Activated naive CD4-positive, alpha-beta T cell (primary cell): ENCODE results near the gene PTK6.

Experiments
- DNase-seq, 4 experiments: peaks; one replicate each; lab custom pipeline; 2025; lab: John Stamatoyannopoulos, UW

Gene PTK6

DNA sequence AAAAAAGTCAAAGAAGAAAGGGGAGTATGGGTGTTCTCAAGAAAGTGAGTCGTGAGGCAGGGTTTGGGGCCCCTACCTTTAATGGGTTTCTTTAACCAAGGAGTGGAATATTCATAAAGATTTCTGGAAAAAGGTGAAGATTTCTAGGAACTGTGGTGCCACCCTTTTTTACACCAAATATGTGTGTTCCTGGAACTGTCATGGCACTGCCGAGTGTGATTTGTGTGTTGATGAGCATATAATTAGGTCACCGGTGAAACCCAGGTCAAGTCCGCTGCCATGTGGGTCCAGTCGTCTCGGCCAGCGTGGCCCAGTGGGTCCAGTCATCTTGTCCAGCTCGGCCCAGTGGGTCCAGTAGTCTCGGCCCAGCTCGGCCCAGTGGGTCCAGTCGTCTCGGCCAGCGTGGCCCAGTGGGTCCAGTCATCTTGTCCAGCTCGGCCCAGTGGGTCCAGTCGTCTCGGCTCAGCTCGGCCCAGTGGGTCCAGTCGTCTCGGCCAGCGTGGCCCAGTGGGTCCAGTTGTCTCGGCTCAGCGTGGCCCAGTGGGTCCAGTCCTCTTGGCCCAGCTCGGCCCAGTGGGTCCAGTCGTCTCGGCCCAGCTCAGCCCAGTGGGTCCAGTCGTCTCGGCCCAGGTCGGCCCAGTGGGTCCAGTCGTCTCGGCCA lies 30.0 kb downstream of the PTK6 start:
- no peak for DNase-seq

DNA sequence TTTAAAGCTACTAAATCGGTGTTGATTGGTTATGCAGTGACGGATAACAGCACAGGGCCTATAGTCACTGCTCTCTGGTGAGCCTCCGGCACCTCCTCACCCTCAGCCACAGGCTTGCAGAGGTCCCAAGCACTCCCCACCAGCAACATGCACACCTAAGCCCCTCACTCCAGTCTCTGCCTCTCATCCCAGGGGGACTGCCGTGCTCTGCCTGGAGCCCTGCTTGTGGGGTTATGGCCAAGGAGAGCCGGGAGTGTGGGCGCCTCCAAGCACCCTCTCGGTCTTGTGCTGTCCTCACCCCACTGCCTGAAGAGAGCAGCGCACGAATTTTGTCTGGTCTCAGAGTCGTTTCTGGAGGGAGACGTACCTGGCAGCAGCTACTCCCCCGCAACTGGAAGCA lies 31.5 kb downstream of the PTK6 start:
- no peak for DNase-seq

DNA sequence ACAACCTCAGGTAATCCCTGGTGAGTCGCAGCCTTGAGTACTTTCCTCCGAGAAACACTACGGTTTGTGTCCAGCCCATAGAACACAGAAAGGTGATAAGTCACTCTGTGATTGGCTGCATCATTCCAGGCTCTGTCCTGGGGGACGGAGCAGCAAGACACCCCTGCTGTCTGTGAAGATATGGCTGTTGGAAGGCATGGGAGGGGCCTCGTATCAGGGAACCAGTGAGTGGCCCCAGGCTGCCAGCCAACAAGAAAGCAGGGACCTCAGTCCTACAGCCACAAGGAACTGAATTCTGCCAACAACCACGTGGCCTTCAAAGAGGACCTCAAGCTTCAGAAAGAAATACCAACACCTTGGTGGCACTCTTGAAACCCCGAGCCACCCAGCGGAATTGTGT lies 31.9 kb downstream of the PTK6 start:
- no peak for DNase-seq

DNA sequence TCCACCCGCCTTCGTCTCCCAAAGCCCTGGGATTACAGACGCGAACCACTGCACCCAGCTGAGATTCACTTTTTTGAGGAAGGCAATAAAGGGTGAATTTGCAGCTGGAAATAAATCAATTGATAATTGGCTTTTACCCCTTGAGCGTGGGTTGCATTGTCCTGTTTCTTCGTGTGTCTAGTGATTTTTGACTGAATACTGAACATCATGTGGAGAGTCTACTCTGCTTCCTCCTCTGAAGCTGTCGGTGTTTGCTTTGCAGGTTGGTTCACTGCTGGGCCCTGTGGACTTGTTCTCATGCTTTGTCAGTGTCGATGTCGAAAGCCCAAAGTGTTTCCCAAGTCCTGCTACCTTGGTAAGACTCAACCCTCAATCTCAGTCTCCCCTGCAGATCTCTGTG lies 32.5 kb downstream of the PTK6 start:
- no peak for DNase-seq

DNA sequence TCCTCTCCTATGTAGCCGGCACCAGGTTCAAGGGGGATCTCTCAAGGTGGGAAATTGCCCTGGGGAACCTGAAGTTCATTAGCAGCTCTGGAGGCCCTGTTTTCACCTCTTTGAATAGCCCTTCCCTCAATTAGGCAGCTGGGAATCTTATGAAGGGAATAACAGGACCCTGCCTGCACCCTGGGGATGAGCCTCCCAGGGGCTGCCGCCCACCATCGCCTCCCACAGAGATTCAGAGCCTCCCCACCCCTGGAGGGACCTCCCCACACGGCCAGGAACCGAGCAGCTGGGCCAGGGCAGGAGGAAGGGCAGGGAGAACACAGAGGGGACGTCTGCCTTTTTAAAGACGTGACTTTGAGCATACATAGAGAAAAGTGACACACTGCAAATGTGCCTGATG lies 33.7 kb downstream of the PTK6 start:
- DNase-seq = no peak

DNA sequence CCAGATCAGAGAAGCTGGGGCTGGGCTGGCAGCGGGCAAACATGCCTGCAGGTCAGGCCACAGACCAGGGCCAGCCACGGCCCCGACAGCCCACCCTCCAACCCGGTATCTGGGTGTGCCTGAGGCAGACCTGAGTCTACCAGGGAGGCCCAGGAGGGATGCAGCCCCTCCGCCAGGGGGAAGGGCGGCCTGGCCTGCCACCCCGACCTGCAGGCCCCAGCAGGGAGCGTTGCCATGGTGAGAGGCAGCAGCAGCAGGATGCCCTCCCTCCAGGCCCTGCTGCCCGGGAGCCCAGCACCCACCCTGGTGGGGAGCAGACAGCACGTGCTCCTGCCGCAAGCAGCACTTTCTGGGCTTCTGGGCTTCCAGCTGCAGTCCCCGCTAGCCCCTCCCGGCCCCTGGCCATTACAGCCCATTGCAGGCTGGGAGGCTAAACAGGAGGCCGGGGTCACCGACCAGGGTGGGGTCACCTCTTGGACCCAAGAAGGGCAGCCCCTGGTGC lies 34.5 kb downstream of the PTK6 start:
- no peak for DNase-seq

DNA sequence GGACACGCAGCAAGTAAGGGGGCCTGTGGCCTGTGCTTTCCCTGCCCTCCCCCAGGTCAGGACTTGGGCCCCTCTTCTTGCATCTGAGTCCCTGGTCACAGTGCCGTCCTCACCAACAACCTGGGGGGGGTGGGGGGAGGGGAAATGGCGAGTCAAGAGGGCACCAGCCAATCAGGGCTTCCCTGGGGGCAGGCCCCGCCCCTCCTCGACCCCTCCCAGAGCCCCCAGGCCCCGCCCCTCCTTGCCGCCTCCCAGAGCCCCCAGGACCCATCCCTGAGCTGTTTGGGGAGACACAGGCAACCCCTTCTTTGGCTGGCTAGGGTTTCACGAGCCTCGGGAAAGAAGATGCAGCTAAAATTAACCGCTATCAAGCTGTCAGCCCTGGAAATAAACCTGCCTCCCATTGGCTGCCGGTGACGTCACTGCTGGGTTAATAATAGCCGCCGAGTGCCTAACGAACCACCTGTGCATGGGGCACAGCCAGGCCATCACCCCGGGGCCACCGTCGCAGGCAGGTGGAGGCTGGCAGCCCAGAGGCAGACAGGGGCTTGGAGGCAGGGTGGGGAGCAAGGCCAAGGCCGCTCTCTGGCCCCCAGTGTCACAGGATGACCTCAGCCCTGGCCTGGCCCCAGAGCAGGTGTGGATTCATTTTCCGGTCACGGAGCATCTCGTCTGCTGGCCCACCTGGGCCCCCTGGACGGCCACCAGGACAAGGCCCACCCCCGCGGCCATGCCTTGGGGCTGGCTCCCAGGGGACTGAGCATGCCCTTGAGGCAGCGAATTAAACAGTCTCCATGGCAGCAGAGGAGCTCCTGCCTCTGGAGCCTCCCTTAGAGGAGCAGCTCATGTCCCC lies 35.1 kb downstream of the PTK6 start:
- DNase-seq = no peak

DNA sequence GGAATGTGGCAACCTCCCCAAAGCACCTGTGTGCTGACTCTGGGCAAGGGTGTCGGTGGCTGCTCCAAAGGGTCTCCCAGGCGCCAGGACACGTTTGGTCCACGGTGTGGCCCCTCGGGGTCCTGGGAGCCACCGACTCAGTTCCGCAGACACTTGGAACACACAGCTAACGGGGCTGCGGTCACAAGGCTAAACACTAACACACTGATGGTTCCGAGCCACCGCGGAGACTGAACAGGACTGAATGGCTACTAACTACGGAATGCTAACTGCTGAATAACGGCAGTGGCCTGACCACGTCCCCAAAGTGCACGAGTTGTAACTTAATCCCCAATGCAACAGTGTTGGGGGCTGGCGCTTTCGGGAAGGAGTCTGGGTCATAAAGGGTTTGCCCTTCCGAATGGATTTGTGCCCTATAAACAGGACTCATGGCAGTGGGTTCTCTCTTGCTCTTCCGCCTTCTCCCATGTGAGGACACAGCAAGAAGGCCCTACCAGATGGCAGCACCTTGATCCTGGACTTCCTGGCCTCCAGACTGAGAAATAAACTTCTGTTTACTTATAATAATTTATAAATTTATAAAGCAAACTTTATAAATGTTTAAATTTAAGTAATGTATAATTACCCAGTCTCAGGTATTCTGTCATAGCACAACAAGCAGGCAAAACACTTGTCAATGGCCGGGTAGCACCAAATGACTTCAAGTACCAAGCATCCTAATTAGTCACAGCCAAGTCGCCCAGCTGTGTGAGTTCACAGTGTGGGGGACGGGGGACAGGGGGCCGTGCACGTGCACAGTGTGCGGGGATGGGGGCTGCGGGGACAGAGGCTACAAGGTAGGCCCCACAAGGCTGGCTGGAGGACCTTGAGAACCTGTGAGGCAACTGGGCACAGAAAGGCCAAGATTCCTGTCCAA lies 36.0 kb downstream of the PTK6 start:
- DNase-seq = no peak

DNA sequence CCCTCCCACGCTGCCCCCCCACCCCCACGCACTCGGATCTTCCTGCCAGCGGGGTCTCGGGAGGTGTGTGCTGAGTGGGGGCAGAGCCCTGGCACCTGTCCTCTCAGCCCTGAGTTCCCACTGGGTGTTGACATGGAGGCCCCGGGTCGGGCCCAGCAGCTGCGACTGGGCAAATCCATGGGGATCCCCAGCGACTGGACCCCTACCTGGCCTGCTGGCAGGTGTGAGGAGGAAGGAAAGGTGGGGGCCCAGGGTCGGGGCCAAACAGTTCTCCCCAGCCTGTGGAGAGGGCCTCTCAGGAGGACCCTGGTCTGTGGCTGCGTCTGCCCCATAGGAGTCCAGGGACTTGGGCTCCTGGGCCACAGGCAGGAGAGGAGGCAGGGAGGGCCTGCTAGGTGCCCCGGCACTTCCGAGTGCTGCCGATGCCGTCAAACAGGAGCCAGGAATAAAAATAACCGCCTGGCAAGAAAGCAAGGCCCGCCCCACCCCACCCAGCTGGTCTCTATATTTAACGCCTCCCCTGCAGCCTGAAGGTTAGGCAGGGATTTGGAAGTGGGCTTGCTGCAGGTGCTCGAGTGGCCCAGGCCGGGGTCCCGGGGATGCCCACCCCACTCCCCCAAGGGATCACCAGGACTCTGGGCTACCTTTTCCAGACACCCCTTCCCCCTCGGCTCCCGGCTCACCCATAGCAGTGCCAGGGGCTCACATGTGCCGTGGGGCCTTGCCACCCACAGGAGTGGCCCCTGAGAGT lies 36.9 kb downstream of the PTK6 start:
- DNase-seq = no peak

DNA sequence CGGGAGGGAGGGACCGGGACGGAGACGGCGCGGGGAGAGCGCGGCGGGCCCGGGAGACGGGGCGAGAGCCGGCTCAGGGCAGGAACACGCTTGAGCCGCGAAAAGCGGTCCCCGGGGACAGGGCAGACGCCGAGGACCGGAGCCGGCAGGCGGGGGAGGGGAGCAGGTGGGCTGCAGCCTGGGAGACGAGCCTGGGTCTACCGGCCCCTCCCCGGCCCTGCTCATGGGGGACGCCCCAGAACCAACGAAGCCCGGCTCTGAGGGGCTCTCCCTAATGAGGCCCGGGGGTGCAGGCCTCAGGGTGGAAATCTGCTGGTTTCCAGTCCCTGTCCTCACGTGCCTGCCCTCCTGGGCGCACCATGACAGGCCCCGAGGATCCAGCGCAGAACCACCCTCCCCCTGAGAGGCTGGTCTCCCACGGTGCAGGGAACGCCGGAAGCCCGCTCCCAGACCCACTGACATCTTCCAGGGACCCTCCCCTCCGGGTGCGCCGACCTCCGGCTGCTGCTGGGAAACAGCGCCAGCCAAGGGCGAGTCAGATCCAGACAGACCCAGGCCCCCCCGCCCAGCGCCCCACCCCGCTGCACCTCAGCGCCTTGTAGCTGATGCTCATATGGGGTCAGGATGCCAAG lies 37.7 kb downstream of the PTK6 start:
- no peak for DNase-seq

DNA sequence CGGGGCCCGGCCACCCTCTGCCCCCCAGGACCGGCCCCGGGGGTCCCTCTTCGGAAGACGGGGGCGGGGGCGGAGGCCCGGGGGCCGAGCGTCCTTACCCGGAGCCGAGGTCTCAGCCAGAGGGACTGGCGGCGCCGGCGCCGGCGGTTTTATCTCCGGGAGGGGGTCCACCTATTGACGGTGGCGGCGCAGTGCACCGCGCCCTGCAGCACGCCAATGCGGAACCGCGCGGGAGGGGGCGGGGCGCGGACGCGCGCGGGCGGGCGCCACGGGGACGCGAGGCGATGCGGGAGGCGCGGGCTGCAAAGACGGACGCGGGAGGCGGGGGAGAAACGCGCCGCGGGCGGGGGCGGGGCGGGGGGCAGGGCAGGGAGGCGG lies 38.2 kb downstream of the PTK6 start, which contains the start of gene EEF1A2:
Gene EEF1A2, minus strand, starts transcription at position 124 of the 378 bp plus-strand sequence. CDS start 1,320 bp downstream, outside the sequence.
- peak in 2 of 4 experiments; percentile 19 to 58 for DNase-seq

DNA sequence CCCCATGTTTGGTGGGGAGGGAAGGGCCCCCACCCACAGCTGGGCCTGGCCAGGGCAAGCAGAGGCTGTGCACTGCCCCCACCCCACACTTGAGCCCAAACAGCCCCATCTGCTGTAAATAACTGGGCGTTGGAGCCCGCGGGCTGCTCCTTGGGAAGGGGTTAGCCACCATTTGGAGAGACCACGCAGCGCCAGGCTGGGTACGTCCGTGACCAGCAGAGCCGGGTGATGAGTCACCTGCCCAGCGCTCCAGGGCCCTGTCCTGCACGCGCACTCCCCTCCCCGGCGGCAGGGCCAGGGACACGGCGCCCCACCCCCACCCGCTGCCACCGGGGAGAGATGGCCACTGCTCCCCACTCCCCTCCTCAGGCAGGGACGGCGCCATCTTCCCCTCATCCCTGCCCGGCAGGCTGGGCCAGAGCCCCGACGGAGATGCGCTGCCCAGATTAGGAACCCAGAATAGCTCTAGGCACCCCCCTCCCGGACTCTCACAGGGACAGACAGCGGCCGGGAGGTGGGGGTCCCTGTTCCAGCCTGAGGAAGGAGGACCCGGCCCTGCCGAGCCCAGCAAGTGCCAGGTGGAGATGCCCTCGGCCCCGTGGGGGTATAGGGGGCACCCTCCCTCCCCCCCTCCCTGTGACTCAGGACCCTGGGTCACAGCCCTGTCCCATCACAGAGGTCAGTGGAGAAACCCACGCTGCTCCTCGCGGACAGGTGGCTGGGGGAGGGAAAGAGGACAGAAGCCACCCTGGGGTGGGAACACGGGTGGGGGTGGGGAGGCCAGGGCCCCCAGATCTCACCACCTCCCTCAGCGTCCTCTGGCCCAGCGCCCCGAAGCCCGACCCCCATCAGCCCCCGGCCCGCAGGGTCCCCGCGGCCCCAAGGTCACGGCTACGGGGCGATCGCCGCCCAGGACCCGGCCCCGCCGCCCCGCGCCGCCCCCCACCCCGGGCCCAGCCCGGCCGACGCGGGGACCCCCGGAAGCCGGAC lies 38.9 kb downstream of the PTK6 start:
- DNase-seq = no peak

DNA sequence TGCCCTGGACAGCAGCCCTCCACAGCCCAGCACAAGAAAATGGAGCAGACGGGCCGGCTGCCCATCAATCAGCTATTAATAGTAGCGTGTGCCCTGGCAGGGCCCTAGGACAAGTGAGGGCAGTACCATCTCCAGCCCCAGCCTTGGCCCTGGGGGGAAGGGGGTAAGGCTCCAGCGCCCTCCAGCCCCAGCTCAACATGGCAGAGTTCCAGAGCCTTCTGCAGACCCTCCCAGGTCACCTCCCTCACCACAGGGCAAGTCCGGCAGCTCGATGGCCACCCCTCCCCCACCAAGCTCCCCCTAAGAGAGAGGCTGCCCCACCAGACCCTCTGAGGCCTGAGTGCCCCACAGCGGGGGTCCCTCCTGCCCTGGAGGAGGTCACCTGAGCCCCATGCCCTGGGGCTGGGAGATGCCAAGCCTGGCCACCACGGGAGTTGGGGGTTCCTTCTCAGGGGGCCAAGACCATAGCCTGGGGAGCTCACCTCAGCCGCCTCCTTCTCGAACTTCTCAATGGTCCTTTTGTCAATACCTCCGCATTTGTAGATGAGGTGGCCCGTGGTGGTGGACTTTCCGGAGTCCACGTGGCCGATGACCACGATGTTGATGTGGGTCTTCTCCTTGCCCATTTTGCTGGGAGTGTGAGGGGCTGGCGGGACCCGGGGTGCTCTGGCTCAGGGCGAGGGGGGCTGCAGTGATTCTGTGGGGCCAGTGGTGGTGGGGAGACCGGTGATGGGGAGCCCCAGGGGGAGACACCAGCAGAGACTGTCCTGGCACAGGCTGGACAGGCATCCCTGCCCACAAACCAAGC lies 39.8 kb downstream of the PTK6 start:
- DNase-seq = no peak

DNA sequence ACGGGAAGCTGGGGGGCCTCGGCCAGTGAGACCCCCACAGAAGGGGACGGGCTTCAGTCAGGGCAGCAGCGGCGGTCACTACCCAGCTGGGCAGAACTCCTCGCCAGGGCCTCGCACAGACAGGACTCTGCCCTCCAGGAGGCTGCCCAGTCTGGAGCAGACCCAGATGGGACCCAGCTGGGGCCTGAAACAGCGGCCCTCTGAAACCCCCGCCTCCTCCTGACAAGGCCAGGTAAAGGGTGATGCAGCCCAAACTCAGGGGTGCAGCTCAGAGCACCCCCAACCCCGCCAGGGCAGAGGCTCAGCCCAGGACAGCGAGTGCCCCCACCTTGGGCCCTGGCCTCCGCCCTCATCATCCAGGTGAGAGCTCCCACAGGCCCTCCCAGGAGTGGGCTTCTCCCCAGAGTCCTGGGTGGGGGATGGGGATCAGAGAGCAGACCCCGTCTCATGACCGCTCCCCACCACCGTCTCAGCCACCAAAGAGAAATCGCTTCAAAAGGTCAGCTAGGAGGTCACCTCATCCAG lies 40.5 kb downstream of the PTK6 start:
- no peak for DNase-seq

DNA sequence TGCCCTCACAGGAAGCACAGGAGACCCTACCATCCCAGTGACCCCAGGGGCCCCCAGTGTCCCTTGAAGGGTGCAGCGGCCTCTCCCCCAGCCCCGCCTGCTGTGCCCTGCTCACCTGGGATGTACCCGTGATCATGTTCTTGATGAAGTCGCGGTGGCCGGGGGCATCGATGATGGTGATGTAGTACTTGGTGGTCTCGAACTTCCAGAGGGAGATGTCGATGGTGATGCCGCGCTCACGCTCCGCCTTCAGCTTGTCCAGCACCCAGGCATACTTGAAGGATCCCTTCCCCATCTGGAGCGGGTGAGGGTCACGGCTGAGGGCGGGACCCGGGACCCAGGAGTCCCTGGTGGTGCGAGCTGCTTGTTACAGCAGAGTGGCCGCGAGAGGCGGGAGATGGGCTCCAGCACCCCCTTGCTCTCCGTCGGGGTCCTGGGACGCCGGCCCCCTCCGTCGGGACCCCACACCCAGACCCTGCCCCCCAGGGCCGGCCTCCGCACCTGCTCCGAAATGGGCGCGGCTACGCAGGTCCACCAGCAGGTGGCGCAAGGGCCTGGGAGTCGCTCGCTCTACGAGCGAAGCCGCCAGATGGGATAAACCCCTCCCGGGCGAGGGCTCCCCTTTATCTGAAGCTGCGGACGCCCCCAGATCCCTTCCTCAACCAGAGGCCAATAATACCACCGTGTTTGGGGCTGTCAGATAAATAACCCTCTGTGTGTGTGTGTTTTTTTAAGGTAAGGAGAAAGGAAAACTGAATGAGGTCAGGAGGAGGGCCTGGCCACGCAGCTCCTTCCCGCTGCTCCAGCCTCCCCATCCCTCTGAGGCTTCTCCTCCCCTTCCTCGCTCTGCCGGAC lies 41.2 kb downstream of the PTK6 start:
- DNase-seq = peak; percentile 61 to 76 (median 68)

DNA sequence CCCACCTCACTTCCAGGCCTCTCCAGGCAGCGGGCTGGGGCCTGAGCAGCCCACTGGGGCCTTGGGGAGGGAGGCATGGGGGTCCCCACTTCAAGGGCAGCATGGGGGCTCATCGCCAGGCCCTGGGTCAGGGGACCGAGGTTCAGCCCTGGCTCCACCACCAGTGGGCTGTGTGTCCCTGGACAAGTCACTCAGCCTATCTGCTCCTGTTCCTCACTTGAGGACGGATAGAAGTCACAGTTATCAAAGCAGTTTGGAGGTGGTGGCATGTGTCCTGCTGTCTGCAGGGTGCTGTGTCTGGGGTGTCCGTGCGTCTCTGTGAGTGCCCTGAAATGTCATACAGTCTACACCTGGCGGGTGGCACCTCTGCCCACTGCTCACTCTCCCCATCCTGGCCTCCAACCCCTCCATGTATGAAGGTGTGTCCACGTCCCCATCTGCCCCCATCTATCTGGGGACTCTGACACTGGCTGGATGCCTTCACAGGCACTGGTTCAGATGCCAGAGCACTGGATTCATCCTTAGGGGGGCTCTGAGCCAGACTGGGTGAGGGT lies 41.9 kb downstream of the PTK6 start:
- DNase-seq = no peak

DNA sequence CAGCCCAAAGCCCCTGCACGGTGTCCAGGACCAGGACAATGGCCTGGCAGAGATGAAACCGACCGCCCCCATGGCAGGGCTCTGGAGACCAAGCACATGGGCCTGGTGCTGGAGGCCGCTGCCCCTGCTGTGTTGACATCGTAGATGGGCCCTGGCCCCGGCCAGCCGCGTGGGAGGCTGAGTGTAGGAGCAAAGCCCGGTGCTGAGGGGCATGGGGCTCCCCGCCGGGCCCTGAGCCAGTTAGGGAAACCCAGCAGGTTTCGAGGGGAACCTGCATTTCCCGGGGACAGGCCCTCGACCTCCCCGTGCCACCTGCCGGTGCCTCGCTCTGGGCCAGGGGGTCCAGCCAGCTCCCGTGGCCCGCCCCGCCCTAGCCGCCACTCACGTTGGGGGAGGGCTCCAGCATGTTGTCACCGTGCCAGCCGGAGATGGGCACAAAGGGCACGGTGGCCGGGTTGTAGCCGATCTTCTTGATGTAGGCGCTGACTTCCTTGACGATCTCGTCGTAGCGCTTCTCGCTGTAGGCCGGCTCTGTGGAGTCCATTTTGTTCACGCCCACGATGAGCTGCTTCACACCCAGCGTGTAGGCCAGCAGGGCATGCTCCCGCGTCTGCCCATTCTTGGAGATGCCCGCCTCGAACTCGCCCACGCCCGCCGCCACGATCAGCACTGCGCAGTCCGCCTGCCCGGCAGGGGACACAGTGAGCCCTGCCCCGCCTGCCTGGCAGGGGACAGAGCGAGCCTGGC lies 42.6 kb downstream of the PTK6 start:
- DNase-seq = no peak
